ENCODE data around the gene TIMM10.

TIMM10 gene

DNA sequence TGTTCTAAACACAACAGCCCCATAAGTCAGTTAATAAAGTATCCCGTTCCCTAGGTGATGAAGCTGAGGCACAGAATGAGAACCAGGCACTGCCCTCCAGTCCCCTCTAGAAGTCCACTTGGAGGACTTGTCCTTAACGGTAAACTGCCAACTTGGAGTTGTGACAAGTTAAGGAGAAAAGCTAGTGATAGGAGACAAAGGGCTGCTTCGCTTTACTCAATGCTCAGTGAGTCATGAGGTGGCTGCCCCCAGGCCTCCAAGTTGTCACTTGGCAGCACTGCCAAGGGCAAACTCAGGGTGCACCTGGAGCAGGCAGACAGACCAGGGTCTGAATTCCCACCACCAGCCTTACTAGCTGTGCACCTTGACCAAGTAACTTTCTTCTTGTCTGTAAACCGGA, 28.6 kb downstream of the TIMM10 start:
- no peak for DNase-seq

DNA sequence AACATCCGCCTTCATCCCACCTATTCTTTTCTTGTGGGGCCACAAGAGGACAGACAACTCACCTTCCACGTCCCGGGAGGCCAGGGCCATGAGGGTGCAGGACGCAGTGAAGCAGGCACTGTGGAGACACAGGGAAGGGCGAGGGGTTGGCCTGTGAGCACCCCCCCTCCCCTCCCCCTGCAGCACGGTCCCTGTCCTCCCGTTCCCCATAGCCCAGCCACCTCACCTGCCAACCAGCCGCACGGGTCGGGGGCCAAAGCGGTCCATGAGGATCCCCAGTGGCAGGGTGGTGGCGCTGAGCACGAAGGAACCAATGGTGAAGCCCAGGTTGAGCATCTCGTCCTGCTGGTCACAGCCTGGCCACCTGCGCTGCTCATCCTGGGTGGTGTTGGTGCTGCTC, 29.6 kb downstream of the TIMM10 start:
- DNase-seq, result no peak

DNA sequence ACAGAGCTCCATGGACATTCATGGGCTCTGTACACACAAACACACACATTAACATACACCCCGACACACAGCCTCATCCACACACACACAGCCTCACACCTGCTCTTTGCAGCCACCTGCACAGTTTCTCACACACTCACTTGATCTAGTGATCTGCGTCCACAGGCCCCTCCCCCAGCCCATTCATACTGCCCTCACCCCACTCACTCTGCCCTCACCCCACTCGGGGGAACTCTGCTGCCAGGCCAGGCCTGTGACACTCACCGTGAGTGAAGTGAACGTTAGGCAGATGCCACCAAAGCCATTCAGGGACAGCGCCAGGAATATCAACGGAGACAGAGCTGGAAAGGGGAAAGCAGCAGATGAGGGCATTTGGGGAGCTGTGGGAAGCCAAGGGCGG, 30.0 kb downstream of the TIMM10 start:
- no peak for DNase-seq

DNA sequence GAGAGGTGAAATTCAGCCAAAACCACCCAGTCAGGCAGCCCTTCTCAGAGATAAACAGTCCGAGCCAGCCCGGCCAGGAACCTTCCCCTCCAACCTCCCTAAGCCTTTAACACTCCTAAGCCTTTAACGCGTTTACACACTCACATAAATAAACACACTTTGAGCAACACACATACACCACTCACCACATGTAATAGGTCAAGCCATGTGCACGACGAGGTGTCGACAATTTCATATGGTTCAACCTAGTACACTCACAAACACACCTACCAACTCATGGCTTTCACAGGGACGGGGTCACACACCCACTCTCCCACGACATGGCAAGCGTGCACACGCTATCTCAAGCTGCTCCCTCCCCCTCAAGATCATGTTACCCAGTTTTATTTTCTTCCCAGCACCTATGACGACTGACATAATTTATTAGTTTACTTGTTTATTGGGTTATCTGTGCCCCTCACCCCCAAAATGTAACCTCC, 30.5 kb downstream of the TIMM10 start:
- no peak for DNase-seq

DNA sequence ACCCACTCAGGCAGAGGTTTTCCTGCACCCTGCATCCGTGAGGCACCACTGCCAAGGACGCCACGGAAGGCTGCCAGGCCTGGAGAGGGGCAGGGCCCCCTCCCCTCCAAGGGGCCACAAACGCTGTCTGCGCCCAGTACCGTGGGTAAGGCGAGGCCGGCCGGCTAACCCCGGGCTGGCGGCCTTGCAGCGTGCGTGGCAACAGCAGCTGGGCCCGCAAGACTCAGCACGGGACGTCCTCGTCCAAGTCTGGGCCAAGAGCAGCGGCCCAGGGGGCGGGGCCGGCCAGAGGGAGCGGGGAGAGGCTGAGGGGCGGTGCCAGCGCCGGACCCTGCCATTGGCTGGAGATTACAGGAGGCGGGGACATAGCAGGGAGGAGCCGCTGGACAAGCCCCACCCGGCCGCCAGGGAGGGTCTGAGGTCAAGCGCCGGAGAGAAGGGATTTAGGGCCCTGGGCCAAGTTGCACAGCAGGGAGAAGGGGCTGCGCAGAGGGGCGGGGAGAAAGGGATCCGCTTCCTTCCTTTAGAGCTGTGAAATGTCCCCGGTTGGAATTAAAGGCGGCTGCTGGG, 31.1 kb downstream of the TIMM10 start:
- DNase-seq, result no peak

DNA sequence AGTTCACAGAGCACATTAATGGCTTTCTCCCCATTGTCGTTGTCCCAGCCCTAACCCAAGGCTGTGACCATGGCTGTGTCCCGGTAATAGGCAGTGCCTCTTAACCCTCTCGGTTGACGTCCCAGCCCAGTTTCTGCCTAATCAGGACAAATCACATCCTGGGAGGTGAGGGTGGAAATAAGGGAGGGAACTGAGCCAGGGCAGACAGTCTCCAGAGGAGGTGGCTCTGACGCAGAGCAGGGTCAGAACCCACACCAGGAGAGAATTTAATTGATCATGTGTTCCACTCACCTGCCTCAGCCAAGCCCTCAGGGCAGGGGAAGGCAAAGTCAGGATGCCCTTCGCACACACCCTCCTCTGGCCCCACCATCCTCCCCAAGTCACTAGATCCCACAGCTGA, 32.0 kb downstream of the TIMM10 start:
- DNase-seq, result no peak

DNA sequence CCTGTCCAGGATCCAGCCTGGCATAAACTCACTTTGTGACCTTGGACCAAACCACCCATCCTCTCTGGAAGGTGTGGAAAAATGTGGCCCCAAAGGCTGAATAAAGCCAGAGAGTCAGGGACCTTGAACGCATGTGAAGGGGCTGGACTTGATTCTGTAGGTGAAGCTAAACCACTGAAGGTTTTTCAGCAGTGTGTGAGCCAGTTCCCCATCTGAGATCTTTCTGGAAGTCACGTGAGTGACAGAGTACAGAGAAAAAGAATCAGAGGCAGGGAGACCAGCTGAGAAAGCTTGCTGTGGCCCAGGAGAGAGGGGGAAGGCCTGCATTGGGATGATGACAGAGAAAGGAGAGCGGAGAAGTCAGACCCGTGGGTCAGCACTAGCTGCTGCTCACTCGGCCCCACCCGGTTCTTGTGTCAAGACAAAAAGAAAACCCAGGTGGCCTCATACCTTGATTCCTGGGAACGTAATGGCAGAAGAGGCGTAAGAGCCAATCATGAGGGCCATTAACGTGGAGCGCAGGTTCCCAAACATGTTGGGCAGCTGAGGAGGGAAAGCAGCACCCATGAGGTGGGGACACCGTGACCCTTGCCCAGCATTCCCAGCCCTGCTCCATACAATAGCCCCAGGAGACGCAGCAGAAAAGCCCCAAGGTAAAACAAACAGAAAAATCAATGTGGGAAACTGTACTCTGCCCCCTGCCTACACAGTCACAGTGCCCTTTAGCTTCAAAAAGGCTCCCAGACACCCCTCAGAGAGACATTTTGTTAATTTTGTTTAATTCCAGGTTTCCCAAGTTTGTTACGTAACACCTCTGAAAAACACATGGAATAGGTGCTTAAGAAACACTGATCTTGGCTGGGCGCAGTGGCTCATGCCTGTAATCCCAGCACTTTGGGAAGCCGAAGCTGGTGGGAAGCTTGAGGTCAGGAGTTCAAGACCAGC, 33.0 kb downstream of the TIMM10 start:
- no peak for DNase-seq

DNA sequence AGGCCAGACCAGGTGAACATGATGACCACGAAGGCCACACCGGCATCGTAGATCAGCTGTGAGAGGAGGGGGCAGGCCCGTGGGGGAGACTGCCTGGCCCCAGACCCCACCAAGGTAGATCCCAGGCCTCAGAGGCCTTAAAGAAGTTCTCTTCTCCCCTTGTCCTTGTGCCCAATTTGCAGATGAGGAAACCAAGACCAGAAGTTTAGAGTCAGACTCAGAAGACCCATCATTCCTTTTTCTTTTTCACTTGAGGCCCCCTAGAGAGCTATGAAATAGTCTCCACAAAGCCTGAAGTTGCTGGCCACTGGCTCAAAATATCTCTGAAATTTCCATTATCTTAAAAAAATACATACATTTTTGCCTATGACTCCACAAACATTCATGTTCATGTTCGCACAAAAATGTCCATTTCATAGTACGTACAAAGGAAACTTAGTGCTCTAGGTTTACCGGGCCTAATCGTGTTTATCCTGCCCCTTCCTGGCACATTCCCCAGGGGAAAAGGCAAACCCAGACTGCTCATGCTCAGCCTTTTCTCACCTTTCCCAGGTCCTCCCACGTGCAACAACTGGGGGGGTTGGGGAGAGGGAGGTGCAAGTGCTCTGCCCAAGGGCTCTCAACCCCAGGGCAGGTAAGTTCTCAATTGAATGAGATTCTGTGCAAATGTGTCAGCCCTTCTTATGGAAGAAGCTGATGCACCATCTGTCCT, 34.3 kb downstream of the TIMM10 start:
- no peak for DNase-seq

DNA sequence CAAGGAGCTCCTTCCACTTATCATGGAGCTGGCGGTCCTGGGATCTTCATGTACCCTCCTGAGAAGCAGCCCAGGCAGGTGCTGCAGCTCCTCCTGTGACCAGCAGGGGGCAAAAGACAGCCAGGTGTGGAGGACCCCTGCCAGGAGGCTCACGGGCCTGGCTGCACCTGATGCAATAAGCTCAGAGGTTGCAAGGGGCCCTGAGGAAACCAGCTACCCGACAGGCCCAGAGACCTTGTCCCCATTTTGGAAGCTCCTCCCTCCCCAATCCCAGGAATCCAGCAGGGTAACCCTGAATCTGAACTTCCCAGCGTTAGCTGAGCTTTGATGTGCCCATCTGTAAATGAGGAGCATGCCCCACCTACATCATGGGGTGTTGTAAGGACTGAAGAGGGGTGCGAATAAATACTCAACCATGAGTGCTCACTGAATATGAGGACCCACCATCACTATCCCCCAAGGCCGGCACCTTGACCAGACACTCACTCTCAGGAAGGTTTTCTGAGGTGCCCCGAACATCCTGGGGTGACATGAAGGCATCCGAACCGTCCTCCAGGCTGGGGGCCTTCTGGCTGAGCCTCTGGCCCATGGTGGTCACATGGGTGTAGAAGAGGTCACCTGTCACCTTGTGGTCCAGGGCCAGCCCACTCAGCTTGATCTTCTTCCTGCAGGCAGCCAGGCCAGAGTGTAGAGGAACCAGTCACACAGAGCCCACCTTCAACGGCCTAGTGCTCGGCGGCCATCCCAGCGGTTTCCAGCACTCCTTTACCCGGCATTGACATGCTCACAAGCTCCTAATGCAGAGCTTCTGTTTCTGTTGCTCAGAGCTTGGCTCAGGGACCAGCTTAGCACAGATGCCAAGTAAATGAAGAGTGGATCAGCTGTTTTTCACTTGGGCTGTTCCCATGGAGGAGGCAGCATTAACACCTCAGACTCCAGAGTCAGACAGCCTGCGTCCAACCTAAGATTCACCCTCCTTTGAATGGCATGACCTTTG, 36.7 kb downstream of the TIMM10 start:
- DNase-seq, result peak; percentile 82

DNA sequence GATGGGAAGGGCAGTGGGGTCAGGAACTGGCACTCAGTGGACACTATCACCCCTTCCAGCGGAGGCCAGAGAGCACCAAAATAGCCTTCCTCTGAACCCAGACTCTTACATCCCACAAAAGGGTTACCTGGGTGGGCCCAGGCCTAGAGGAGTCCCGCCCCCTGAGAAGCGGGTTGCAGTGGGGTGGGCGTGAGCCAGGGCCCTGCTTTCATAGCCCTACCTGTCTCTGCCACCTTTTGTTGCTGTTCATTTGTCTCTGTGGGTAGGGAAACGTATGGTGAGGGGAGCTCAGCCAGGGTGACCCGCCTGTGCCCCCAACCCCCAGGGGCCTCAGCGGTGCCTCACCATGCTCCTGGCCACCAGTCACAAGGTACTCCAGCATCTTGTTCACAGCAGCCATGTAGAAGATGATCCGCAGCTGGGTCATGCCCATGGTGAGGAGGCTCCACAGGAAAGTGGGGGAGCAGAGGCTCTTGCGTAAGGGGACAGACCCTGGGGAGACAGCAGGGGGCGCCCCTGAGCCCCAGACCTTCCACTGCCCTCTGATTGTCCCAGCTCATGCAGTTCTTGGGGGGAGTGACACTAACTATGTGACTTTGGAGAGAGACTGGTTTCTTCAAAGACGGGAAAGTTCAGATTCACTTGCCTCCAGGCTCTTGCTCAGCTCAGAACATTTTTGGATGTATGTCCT, 39.0 kb downstream of the TIMM10 start:
- peak; percentile 50 for DNase-seq

DNA sequence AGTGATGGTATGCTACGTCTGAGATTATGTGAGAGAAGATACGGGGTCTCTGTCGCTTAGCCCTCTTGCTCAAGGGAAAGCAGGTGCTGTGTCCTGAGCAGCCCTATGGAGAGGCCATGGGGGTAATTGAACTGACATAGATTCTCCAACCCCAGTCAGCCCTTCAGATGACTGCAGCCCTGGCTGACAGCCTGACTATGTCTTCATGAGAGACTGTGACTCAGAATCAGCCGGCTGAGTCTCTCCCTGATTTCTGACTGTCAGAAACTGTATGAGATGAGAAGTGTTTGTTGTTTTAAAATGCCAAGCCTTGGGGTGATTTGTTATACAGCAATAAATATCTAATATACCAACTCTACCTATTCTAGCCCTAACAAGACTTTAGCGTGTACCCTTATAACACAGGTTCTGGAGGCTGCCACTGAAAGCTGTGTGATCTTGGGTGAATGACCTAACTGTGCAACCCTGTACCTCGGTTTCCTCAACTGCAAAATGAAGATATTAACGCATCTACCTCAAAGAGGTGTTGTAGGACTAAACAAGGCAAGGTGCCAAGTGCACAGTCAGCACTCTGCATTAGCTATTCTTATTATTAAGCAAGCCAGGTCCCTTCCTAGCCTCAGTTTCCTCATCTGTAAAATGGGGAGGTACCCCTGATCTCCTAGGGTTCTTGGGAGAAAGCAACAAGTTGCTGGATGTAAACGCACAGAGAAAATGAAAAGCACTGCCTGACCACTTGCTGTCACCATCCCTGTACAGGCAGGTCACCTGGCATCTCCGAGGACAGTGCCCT, 39.9 kb downstream of the TIMM10 start:
- no peak for DNase-seq

DNA sequence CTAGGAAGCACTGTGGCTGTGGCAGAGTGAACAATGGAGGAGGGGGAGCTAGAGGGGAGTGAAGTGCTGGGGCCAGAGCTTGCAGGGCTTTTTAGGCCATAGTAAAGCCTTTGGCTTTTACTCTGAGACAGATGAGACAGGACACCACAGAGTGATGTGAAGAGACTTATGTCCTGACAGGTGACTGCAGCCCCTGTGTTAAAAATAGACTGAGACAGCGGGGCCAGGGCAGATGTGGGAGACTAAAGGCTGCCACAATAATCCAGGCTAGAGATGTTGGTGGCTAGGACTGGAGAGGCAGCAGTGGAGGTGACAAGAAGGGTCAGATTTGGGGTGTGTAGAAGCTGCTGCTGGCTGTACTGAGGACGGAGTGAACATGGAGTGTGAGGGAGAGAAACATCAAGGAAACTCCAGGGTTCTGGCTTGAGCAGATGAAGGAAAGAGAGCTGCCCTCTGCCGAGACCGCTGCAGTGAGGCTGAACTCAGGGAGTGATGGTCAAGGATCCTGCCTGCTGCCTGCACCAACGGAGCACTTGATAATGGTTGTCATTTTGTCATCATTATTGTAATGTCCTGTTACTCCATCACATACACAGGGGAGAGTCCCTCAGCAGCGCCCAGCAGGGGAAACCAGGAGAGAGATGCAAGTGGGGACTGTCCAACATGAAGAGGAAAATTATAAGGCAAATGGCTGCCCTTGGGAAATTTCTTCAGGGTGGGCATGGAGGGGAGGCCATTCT, 42.5 kb downstream of the TIMM10 start:
- no peak for DNase-seq

DNA sequence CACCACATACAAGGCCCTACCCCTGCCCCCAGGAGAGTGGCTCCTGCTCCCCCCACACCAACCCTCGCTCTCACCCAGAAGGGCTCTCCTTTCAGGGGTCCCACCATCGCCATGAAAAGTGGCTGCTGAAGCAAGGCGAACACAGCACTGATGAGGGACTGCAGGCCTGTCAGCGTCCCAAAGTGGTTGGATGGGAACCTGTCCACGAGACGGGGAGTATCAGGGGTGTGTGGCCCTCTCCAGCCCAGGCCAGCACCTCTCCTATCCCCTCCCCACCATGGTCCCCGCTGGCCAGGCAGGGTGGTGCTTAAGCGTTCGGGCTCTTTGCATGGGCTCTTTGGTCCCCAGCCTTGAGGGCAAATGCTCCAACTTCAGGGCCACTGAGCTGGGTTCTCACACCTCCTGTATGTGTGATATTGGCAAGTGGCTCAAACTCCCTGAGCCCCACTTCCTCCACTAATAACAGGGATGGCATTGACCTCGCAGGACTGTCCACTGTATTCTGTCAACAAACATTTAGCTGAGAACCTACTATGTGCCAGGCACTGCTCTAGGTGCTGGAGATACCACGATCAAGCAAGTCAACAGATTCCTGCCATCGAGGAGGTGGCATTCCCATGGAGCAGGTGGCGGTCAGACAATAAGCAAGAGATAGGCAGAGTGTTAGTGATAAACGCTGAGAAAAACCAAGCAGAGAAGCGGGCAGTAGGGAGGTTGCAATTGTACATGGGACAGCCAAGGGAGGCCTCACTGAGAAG, 43.4 kb downstream of the TIMM10 start:
- no peak for DNase-seq

DNA sequence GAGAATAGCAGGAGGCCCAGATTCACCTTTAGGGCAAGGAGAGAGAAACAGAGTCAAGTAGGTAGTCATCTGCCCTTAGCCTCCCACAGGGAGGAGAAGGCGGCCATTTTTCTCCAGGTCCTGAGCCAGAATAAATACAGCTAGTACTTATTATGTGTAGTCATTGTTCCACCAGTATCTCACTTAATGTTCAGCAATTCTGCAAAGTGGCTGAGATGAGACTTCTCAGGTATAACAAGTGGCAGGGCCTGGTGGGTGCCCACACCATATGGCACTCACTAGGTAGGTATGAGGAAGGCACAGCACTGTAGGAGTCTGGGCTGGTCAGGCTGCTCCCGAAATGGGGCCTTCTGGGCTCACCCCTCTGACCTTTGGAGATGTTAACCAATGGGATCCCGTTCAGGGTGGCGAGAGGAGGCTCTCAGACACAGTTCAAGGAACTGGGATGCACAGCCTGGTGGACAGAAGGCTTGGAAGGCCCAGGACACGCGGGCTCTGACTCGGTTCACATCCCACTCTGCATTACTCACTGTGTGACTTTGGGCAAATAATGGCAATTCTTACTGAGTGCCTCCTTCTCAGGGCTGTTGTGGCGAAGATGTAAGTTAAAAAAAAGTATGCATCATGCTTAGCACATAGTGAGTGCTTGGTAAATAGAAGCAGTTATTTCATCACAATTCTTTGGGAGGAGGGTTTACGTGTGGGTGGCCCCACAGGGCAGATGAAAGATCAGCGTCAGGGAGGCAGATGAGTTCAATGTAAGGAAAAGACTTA, 45.1 kb downstream of the TIMM10 start:
- no peak for DNase-seq

DNA sequence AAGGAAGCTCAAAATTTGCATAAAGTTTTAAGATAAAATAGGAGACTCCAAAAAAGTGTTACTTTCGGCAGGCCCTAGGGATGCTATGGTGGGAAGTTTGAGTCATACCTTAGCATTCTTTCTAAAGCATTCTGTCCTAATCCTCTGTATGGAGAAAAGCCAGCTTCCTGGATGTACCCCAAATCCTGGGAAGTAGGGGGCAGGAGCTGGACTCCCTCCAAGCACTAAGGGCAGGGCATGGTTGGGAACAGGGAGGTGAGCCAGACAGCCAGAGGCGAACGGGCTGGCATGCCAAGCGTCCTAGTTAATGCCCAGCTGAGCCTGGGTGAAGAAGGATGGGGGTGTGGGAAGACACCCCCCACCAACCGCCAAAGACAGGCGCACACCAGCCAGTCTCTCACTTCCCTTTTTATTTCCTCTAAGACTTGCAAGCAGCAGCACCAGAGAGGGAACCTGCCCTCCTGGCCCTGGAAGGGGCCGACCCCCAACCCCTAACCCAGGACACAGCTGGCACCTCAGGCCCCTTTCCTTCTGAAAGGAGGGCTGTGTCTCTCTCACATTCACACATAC, 46.3 kb downstream of the TIMM10 start:
- DNase-seq, result no peak

DNA sequence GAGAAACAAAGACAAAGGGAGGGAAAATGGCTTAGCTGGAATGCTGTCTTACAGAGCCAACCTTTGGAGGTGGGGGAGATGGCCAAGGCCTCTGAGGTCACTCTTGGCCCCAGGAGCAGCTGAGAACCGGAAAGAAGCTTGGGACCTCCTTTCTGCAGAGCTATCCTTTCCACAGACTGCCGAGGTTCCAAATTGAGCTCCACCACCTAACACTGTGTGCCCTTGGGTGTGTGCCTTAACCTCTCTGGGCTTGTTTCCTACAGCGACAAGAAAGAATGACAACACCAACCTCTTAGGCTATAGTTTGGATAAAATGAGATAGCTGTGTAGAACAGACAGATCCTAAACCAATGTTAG, 47.0 kb downstream of the TIMM10 start:
- DNase-seq, result no peak

DNA sequence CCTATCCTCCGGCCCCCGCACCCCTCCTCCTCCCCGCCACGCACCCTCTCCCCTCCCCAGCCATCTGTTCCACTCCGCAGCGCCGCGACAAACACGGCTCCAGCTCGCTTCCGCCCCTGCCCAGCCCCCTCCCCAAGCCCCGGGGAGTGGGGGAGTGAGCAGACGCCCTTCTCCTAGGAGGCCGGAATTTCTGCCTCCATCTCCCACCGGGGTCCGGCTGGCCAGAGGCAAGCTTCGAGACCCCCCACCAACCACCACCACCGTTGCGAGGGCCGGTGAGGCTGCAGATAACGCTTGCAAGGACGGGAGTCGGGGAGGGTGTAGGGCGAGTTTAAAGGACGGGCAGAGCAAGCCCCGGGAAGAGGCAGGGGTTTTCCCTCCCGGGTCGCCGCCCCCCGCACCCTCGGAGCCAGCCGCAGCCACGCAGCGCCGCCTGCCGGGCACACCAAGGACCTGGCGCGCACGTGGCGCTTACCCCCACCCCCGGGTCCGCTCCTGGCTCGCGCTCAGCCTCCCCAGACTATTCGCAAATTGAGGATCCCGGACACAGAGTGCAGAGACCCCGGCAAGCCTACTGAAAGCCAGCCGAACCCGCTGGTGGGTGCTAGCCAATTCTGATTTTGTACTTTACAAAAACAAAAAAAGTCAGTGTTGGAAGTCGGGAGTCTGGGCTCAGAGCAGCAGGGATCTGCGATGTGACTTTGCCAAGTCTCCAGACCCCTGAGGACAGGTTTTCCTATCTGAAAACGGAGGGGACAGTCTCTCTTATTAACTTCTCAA, 47.6 kb downstream of the TIMM10 start:
- peak; percentile 71 for DNase-seq

Measured in stimulated activated CD4-positive, alpha-beta T cell treated with anti-CD3 and anti-CD28 coated beads, Interleukin-4, amount 100 ng/mL, for 24 hours (primary cell).